ENCODE results near the gene HTT-AS.
A peak's percentile ranks its signal among the peaks of the same experiment; 100 is the strongest.

The HTT-AS gene

DNA sequence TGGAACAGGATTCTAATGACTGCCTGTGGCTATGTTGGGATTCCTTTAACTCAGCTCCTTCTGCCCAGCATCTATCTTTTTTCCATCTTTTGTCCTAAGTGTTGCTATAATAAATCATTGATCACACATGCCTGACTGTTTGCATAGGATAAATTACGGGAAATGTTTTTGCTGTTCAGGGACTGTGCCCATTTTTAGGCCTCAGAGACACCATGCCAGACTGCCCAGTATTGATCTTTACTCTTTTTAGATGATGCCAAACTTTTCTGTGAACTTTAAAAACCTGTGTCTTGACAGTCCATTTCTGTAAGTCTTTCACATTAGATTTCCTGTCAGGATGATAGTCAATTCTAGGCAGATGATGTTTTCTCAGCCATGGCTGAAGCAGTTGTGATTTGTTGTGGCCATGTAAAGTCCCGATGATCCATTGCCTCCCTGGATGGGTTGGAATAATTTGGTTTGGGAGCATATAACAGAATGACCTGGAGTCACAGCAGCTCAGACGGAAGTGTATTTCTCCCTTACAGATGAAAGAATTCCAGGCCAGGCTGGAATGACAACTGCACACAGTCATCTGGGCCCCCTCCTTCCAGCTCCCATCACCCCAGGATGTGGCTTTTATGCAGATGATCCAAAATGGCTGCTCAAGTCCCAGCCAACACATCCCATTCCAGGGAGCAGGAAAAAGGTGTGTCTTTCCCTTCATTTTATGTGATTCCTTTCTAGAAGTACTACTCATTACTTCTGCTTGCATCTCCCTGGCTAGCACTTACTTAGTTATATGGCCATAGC, 3.4 kb downstream of the HTT-AS start:
- TF ChIP-seq, protein P1, sequence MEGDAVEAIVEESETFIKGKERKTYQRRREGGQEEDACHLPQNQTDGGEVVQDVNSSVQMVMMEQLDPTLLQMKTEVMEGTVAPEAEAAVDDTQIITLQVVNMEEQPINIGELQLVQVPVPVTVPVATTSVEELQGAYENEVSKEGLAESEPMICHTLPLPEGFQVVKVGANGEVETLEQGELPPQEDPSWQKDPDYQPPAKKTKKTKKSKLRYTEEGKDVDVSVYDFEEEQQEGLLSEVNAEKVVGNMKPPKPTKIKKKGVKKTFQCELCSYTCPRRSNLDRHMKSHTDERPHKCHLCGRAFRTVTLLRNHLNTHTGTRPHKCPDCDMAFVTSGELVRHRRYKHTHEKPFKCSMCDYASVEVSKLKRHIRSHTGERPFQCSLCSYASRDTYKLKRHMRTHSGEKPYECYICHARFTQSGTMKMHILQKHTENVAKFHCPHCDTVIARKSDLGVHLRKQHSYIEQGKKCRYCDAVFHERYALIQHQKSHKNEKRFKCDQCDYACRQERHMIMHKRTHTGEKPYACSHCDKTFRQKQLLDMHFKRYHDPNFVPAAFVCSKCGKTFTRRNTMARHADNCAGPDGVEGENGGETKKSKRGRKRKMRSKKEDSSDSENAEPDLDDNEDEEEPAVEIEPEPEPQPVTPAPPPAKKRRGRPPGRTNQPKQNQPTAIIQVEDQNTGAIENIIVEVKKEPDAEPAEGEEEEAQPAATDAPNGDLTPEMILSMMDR (IDR thresholded peaks at IDR 0.05; ENCODE audit: low read depth, low read length), result no peak
- H3K4me3 ChIP-seq (replicated peaks in 1 of 2; ENCODE audit: low read depth in 2 of 2, low read length in 2 of 2), result no peak overlapping the region
- peak in 1 of 2 donors; percentile 9 for DNase-seq (ENCODE audit: low read depth in 2 of 2)

DNA sequence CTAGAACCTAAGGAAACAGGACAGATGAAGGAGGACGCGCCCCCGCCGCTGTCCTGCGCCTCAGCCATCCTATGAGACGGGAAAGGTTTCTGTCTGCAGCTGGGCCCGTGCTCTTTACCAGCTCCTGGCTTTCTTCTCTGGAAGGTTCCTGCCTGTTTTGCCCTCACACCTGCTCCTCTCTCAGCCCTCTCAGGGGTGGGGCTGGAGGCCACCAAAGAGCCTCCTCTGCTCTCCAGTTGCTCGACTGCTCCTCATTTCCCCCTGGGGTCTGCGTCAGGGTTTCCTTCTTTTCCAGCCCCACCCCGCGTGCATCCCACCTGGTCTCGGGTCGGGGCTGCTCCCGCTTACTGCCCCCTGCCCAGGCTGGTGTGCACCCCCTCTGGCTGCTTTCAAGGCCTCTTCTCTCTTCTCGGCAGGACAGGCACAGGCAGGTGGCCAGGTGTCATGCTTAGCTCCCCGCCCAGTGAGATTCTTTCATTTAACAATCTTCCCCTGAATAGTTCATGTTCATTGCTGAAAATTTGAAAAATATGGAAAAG, 4.6 kb downstream of the HTT-AS start:
- DNase-seq (ENCODE audit: low read depth in 2 of 2), result no peak
- TF ChIP-seq, protein P1 (IDR thresholded peaks at IDR 0.05; ENCODE audit: low read depth, low read length), result no peak
- H3K4me3 ChIP-seq (replicated peaks in 1 of 2; ENCODE audit: low read depth in 2 of 2, low read length in 2 of 2), result no peak overlapping the region

DNA sequence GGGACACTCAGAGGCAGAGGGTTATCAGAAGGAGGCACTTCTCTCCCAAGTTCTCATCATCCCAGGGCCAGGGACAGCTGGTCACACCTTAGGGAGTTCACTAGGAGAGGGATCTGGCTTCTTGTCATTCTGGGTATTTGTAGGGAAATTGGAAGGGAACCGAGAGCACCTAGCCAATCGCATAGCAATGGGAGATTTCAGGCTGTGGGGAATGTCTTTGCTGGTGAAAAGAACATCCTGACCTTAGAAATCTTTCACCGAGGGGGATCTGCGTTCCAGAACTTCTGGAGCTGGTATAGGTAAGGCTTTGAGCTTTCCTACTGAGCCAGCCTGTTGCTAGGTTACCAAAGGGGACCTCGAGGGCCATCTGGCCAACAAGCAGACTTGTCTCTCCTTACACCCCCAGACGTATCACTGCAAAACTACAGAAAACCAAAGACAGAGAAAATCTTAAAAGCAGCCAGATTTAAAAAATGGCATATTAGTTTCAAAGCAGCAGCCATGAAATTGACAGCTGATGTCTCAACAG, 6.8 kb downstream of the HTT-AS start:
- no peak overlapping the region for H3K4me3 ChIP-seq (replicated peaks in 1 of 2; ENCODE audit: low read depth in 2 of 2, low read length in 2 of 2)
- DNase-seq (ENCODE audit: low read depth in 2 of 2), result no peak
- TF ChIP-seq, protein P1 (IDR thresholded peaks at IDR 0.05; ENCODE audit: low read depth, low read length), result no peak

DNA sequence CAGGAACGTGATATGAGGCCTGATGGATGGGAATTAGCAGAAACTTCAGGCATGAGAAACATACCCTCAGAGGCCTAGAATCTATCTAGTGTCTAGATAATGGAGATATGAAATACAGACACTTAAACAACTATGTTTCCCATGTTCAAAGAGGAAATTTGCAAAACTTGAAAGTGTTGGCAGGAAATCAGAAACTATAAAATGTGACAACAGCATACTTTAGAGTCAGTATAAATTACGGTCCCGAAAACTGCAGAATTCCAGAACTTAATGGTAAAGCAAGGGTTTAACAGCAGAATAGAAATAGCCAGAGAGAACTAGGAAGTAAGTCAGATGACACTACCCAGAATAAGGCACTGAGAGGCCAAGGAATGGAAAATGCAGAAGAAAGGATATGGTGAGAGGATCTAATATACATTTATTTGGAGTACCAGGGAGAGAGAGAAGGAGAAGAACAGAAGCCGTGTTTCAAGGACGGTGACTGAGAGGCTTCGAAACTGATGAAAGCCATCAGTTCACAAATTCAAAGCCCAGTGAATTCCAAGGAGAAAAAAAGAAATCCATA, 7.4 kb downstream of the HTT-AS start:
- no peak for DNase-seq (ENCODE audit: low read depth in 2 of 2)
- no peak overlapping the region for H3K4me3 ChIP-seq (replicated peaks in 1 of 2; ENCODE audit: low read depth in 2 of 2, low read length in 2 of 2)
- TF ChIP-seq, protein P1 (IDR thresholded peaks at IDR 0.05; ENCODE audit: low read depth, low read length), result no peak

DNA sequence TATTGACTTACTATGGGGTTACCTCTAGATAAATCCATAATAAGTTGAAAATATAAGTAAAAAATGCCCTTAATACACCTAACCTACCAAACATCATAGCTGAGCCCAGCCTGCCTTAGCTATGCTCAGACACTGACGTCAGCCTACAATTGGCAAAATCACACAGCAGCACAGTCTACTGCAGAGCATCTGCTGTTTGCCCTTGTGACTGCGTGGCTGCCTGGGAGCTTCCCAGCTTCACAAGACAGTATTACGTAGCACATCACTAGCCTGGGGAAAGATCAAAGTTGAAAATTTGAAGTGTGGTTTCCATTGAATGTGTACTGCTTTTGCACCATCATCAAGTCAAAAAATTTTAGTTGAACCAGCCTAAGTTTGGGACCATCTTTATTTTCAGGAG, 8.8 kb downstream of the HTT-AS start:
- TF ChIP-seq, protein P1 (IDR thresholded peaks at IDR 0.05; ENCODE audit: low read depth, low read length), result no peak
- H3K4me3 ChIP-seq (replicated peaks in 1 of 2; ENCODE audit: low read depth in 2 of 2, low read length in 2 of 2), result no peak overlapping the region
- DNase-seq (ENCODE audit: low read depth in 2 of 2), result no peak

DNA sequence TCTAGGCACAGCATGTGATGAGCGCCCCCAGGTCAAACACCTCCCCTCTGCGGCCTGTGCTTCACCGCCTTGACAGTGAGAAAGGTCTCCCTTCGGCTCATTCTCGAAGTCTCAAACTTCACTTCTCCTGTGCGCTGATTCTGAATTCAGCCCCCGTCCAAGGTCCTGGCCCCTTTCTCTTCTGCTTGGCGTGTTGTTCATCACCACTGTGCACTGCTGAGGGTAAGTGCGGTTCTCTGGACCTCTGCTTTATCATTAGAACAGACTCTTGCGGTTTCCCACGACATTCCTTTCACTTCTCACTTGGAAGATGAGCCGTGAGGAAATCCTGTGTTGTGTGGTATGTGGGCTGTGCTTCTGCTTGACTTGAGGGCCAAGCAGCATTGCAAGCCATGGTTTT, 11.9 kb downstream of the HTT-AS start:
- peak; percentile 58 to 83 for DNase-seq (ENCODE audit: low read depth in 2 of 2)
- TF ChIP-seq, protein P1 (IDR thresholded peaks at IDR 0.05; ENCODE audit: low read depth, low read length), result no peak
- no peak overlapping the region for H3K4me3 ChIP-seq (replicated peaks in 1 of 2; ENCODE audit: low read depth in 2 of 2, low read length in 2 of 2)

Data from cardiac fibroblast (primary cell).